Vagina (tissue), 2 donors: ENCODE data around the gene GALNT17. TPM values are rescaled to one million over a fixed set of nuclear protein-coding genes. Genes with fewer than 3 reads are reported as not detected.

Source experiments
- DNase-seq, 2 donors: peaks; one replicate each; pipeline ENCODE4 v3.0.0-alpha.2; 2017; ENCODE audit errors: extremely low spot score in 2 of 2
- H3K27ac ChIP-seq: fragments of 200-600 bp; sonication (generic); one replicate; pipeline ENCODE4 v1.5.1; 2019
- H3K27me3 ChIP-seq: fragments of 200-600 bp; sonication (generic); one replicate; pipeline ENCODE4 v1.5.1; 2019
- H3K36me3 ChIP-seq, 2 donors: fragments of 200-600 bp; sonication (generic); one replicate each; pipeline ENCODE4 v1.5.1; 2017 to 2019
- H3K4me1 ChIP-seq: fragments of 200-600 bp; sonication (generic); one replicate; pipeline ENCODE4 v1.5.1; 2019
- H3K4me3 ChIP-seq, 2 donors: fragments of 200-600 bp; sonication (generic); 1 replicate in 1 of 2; 2 replicates in 1 of 2; pipeline ENCODE4 v1.5.1; 2016 to 2019
- H3K9me3 ChIP-seq: fragments of 200-600 bp; sonication (generic); one replicate; pipeline ENCODE4 v1.5.1; 2019
- CTCF ChIP-seq, 3 experiments: fragments of 450-650 bp in 2 of 3; fragments of 200-600 bp in 1 of 3; sonication (generic) in 1 of 3; IDR thresholded peaks; one replicate each; pipeline ENCODE4 v1.5.1; 2017 to 2019; ENCODE audit warnings: antibody characterized with exemption in 3 of 3, mild to moderate bottlenecking in 2 of 3, moderate library complexity in 2 of 3
- POLR2A ChIP-seq, 2 donors: fragments of 450-650 bp; IDR thresholded peaks; one replicate each; pipeline ENCODE4 v1.6.1; 2017; ENCODE audit warnings: antibody characterized with exemption in 2 of 2, mild to moderate bottlenecking in 2 of 2, moderate library complexity in 2 of 2
- POLR2AphosphoS5 ChIP-seq, 2 donors: sonication (generic); formaldehyde crosslinking; IDR thresholded peaks; one replicate each; pipeline ENCODE4 v1.9.0; 2017; ENCODE audit warnings: antibody characterized with exemption in 2 of 2, mild to moderate bottlenecking in 2 of 2, low read depth in 1 of 2; ENCODE audit not compliant: insufficient read depth in 1 of 2
- intact Hi-C: fragments of 100-400 bp; cut with DNase I; formaldehyde crosslinking; loops from one replicate; pipeline ENCODE4 v1.15.1; 2023
- total RNA-seq: library from RNA; depleted of rRNA; stranded (reverse); fragments of >200 nt; gene quantifications from one replicate; pipeline ENCODE4 v1.2.3, GENCODE V29; 2016

Gene GALNT17
- total RNA-seq, 1 donor from 2014 or later: 3.9 TPM

GRCh38 chr7:71157757-71158156 is 25.8 kb downstream of the GALNT17 start:
- Histone ChIP-seq H3K36me3 (no peaks in the 10 kb centered on the region), H3K27ac (no peak overlapping the region), H3K27me3 (no peaks in the 10 kb centered on the region), H3K9me3 (no peaks in the 10 kb centered on the region), H3K4me3 (no peak overlapping the region), H3K4me1 (no peaks in the 10 kb centered on the region)
- no peak for TF ChIP-seq POLR2AphosphoS5 (IDR thresholded peaks at IDR 0.05; ENCODE audit: insufficient read depth in 1 of 2, low read depth in 1 of 2)
- no peak for TF ChIP-seq POLR2A (IDR thresholded peaks at IDR 0.05)
- TF ChIP-seq CTCF (IDR thresholded peaks at IDR 0.05): no peak
- no peak for DNase-seq
- intact Hi-C loops: loop anchor here (5.0 kb wide), 1 partner anchor 115 kb away; no protein-coding TSS in a partner anchor

GRCh38 chr7:71165708-71166107 is 33.8 kb downstream of the GALNT17 start:
- no peak for DNase-seq
- Histone ChIP-seq H3K27me3 (no peaks in the 10 kb centered on the region), H3K36me3 (no peaks in the 10 kb centered on the region), H3K27ac (no peak overlapping the region), H3K4me3 (no peak overlapping the region), H3K9me3 (no peaks in the 10 kb centered on the region), H3K4me1 (no peaks in the 10 kb centered on the region)
- intact Hi-C loops: no loop called here
- TF ChIP-seq CTCF (IDR thresholded peaks at IDR 0.05) (no peak), POLR2AphosphoS5 (IDR thresholded peaks at IDR 0.05; ENCODE audit: insufficient read depth in 1 of 2, low read depth in 1 of 2) (no peak), POLR2A (IDR thresholded peaks at IDR 0.05) (no peak)

DNA sequence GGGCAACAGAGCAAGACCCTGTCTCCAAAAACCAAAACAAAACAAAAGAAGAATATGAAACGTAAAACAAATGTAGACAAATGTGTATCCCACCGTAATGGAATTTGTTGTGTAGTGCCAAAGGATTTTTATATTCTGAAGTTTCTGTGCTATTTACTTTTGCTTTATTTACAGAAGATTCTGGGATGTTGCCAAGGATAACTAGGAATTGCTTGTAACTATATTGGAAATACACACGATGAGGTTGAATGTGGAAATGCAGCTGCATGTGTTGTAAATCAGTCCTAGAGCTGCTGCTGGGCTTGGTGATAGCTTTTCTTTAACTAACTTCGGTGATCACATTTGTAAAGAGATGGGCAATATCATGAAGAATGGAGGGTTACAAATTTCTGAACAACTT is 39.5 kb downstream of the GALNT17 start:
- intact Hi-C loops: no loop called here
- TF ChIP-seq POLR2A (IDR thresholded peaks at IDR 0.05): no peak
- no peak for DNase-seq
- H3K27ac ChIP-seq: no peak overlapping the region
- no peaks in the 10 kb centered on the region for H3K36me3 ChIP-seq
- no peaks in the 10 kb centered on the region for H3K9me3 ChIP-seq
- no peak overlapping the region for H3K4me3 ChIP-seq
- no peaks in the 10 kb centered on the region for H3K4me1 ChIP-seq
- H3K27me3 ChIP-seq: no peaks in the 10 kb centered on the region

DNA sequence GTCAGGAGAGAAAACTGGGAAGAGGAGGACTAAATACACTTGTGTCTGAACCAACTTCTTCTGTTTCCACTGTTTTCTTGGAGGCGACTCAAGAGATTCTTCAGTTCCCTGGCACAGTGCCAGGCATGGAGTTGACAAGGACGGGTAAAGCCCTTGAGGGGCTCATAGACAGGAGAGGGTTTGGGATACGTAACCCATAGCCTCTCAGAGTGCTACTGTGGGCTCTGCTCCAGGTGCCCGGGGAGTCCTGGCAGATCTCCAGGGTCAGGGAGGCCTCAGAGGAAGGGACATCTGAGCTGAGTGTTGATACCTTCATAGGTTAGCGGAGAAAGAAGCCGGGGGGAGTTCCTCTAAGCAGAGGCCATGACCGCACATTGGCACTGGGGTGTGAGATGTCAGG is 42.0 kb downstream of the GALNT17 start:
- Histone ChIP-seq H3K4me3 (no peak overlapping the region), H3K27ac (no peak overlapping the region), H3K9me3 (no peaks in the 10 kb centered on the region), H3K36me3 (no peaks in the 10 kb centered on the region), H3K27me3 (no peaks in the 10 kb centered on the region), H3K4me1 (no peaks in the 10 kb centered on the region)
- TF ChIP-seq POLR2A (IDR thresholded peaks at IDR 0.05) (no peak), POLR2AphosphoS5 (IDR thresholded peaks at IDR 0.05; ENCODE audit: insufficient read depth in 1 of 2, low read depth in 1 of 2) (no peak), CTCF (IDR thresholded peaks at IDR 0.05) (no peak)
- no peak for DNase-seq
- intact Hi-C loops: no loop called here

DNA sequence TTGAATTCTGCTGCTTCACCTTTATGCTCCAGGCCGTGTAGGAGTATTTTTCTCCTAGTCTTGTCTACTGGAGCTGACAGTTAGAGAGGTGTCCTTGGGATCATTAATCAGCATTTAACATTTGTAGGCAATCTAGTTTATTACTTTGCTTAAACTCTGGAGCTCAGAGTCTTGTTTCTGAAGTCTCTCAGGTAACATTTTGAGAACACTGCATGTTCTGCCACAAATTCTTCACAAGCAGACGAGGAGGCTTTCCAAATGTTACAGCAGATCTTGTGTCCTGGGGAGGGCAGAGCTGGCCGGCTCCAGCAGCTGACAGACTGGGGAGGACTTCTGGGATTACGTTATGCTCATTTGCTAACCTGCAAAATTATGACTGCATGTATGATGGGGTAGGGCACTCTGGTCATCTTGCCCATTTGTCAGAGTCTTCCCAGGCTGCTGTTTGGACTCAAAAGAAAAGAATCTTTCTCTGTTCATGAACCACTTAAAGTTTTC is 50.5 kb downstream of the GALNT17 start:
- Histone ChIP-seq H3K27ac (no peak overlapping the region), H3K4me3 (no peak overlapping the region), H3K4me1 (no peaks in the 10 kb centered on the region), H3K36me3 (no peaks in the 10 kb centered on the region), H3K9me3 (no peaks in the 10 kb centered on the region), H3K27me3 (no peaks in the 10 kb centered on the region)
- DNase-seq: no peak
- no peak for TF ChIP-seq POLR2A (IDR thresholded peaks at IDR 0.05)
- no peak for TF ChIP-seq POLR2AphosphoS5 (IDR thresholded peaks at IDR 0.05; ENCODE audit: insufficient read depth in 1 of 2, low read depth in 1 of 2)
- TF ChIP-seq CTCF (IDR thresholded peaks at IDR 0.05): no peak
- intact Hi-C loops: no loop called here
